Stimulated activated CD8-positive, alpha-beta memory T cell treated with anti-CD3 and anti-CD28 coated beads, Interleukin-15, amount 100 ng/mL, for 48 hours (primary cell): ENCODE data around the gene TSFM.

Experiments
- DNase-seq, 2 donors: peaks; one replicate each; pipeline ENCODE4 v3.0.0-alpha.2; 2020; ENCODE audit warnings: low read depth in 2 of 2

The TSFM gene

GRCh38 chr12:57782608-57783465 is at the start of gene TSFM:
Gene TSFM, plus strand, starts transcription at chr12:57782787. Its CDS starts 15 bp downstream, at chr12:57782802.
- peak; percentile 88 to 91 for DNase-seq

GRCh38 chr12:57733928-57734327 is 48.7 kb upstream of the TSFM start:
- no peak for DNase-seq

GRCh38 chr12:57734591-57734990 is 48.0 kb upstream of the TSFM start:
- no peak for DNase-seq

DNA sequence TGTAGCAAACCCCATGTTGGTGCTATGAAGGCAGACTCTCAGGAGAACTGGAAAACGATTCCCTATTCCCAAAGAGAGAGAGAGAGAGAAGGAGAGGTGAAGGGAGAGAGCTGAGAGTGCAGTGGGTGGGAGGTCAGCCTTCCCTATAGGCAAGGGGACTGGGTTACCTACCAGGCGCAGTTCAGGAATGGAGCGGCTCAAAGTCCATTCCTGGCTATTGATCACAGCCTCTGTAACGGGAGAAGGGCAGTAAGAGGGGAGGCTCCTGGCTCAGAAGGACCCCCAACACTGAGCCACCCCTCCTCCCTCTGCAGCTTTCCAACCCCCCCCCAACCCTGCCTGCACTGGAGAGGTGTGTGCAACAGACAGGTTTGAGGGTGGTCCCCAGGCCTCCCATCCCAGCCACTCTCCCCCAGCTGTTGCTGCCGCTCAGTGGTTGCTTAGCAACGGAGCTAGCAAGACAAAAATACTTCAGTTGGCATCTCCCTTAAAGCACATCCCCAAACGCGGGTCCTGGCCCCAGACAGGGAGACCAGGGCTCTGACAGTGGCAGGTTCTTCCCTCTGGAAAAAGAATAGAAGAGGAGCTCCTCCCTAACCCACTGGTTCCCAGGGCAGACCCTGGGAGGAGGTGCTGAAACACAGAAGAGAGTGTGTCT is 47.3 kb upstream of the TSFM start:
- DNase-seq: no peak

DNA sequence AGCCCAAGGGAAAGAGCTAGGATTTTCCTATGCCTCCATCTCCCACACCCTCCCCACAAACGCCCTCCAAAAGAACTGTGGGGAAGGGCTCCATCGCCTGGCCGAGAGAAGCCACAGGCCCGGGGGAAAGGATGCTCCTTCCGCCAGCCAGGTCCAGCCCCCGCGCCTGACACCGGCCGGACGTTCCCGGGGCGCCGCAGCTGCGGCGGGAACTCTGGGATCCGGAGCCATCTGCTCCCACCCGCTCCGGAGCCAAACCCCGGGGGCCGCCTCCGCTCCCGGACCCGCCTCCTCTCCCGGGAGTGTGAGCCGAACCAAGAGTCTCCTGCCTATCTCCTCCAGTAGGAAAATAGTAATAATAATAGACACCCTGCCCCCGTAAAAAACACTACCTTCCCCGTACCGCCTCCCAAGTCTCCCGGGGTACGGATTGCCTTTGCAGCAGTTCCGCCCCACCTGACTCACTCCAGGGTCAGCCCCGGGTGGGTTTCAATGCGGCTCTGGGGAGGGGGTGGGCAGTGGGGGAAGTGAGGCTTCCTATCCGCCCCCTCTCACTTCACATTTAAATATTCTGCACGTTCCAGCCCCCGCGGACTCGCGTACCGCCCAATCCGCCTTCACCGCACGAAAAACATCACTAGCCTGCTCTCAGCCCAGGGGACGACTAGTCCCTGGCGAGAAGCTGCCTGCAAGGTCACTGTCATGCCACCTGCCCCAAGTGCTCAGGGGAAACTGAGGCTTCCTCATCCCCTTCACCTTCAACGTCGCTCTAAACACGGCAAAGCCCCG is 46.4 kb upstream of the TSFM start:
- DNase-seq: no peak

GRCh38 chr12:57736741-57737466 is 45.7 kb upstream of the TSFM start:
- DNase-seq: no peak

DNA sequence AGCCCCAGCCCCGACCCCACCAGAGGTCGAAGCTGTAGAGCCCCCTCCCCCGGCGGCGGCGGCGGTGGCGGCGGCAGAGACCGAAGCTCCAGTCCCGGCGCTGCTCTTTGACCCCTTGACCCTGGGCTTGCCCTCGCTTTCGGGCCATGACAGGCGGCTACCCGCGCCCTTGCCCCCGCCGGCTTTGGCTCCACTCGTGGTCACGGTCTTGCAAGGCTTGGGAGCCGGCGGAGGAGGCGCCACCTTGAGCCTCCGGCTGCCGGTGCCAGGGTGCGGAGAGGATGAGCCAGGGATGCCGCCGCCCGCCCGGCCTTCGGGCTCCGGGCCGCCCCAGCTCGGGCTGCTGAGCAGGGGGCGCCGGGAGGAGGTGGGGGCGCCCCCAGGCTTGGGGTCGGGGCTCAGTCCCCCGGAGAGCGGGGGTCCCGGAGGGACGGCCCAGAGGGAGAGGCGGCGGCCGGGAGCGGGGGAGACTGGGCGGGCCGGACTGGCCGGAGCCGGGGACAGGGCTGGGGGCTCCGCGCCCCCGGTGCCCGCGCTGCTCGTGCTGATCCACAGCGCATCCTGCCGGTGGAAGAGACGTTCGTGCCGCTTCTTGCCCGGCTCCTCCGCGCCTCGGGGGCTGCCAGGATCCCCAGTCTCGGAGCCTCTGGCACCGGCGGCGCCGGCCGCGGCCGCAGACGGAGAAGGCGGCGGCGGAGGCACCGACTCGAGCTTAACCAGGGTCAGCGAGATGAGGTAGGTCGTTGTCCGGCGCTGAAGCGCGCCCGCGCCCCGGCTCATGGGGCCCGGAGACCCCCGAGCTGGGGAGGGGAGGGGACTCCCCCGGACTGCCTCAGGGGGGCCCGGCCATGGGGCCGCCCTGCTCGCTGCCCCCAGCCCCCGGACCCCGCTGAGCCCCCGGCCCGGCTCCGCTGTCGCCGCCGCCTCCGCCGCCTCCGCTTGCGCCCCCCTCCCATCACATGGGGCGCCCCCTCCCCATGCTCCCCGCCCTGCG is 44.8 kb upstream of the TSFM start:
- DNase-seq: no peak

GRCh38 chr12:57738661-57739237 is 43.8 kb upstream of the TSFM start, which contains the start of gene AGAP2:
Gene AGAP2, minus strand, starts transcription at chr12:57738742. Its CDS starts 496 bp downstream, at chr12:57738246.
- no peak for DNase-seq

GRCh38 chr12:57739387-57739786 is 43.2 kb upstream of the TSFM start:
- DNase-seq: no peak

GRCh38 chr12:57739914-57740538 is 42.6 kb upstream of the TSFM start:
- DNase-seq: no peak

GRCh38 chr12:57740656-57741412 is 41.8 kb upstream of the TSFM start:
- DNase-seq: peak; percentile 68 to 73

DNA sequence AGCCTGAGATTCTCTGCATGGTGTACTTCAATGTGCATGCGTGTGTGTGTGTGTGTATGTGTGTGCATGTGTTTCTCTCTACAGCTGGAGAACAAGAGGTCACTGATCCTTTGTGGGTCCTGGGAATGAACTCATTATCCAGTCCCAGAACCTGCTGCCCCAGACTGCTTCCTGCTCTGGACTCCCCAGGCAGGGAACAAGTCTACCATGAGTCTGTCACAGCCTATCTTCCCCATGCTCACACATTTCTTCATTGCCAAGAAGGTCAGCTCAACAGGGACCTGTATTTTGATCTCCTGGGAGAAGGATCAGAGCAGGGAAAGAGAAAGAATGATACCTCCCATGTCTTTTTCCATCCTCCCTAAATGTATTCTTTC is 41.2 kb upstream of the TSFM start:
- no peak for DNase-seq

- DNase-seq: peak; percentile 73 to 76
Observed at GRCh38 chr12:57741844-57742738, 40.5 kb upstream of the TSFM start.

DNA sequence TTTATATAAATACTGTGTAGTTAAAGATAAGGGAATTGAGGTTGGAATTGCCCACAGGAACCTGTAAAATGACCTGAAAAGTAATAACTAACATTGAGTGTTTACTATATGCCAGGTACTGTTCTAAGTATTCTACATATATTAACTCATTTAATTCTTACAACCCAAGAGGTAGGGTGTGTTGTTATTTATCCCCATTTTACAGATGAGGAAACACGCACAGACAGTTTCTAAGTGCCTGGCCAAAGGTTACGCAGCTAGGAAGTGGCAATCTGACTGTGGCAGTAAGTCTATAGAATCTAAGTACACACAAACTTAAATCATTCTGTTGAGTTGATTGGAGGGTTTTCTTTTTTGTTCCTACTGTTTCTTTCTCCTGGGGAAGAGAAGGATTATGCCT is 38.8 kb upstream of the TSFM start:
- DNase-seq: no peak

DNA sequence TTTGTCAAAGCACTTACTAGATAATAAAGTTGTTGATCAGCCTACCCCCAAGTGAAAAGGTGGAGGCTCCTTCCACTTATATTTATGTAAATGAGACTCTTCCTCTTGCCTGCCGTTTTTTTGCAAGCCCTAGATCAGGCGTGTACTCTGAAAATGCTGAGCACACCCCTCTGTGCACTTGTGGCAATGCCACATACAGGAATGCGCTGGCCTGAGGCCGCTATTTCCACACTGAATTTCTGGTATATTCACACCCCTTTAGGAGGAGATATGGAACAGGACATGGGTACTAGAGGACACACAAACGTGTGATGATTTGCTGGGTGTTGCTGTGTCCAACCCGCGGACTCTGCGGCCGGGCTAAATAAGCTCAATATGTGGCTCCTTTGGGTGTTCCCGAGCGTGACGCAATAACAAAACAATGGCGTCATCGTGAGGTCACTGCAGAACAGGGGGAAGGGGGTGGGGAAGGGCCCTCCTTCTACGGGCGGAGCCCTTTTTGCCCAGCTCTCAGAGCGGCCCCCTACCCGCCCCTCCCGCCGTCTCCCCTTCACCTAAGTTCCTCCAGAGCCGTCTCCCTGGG is 38.3 kb upstream of the TSFM start:
- peak in 1 of 2 donors; percentile 42 for DNase-seq

DNA sequence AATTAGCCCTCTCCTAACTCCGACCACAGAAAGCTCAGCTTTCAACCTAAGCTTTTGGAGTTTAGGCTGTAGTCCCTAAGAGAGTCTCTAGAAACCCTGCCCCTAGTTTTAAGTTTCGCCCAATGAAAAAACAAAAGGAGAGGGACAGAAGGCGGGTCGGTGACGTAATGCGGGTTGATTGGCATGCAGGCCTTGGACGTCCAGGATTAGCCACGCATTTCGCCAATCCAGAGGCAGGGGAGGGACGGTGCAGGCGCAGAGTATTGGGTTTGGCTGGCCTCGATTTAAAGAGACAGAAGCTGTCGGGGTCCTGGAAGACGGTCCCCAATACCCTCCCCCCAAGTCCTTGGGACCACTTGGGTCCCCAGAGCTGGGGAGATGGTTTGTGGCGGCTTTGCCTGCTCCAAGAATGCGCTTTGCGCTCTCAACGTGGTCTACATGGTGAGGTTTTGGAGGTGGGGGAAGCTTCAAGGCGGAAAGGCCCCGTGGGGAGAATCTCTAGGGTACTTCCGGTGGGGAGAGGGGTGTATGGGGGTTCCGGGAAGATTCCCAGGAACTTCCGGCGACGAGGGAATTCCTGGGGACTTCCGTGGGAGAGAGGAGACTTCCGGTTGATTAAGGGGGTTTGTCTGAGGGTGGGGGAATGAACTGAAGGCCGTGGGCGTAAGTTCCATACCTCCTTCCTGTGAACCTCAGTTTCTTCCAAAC is 37.7 kb upstream of the TSFM start, which contains the start of gene TSPAN31:
TSS of gene TSPAN31 (plus strand) at position 263 of the 708 bp plus-strand sequence. CDS start at position 379, 116 bp downstream.
- peak; percentile 88 to 90 for DNase-seq

DNA sequence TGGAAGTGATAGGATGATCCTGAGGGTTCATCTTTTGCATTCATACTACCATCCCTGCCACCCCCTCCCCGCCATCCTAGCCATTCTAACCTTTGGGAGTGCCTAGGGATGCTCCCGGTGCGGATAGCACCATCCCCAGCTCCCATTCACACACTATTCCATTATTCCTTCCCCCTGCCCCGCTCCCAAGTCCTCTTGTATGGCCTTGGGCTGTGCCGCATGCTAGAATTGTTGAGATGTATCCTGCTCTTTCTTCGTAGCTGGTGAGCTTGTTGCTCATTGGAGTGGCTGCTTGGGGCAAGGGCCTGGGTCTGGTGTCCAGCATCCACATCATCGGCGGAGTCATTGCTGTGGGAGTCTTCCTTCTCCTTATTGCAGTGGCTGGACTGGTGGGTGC is 37.1 kb upstream of the TSFM start:
- DNase-seq: no peak
